PFSK-1 (cell line): ENCODE measurements around the gene ASS1.

Source experiments
- SIN3A ChIP-seq: IDR thresholded peaks from 2 replicates; pipeline ENCODE4 v1.6.1; 2012; ENCODE audit warnings: mild to moderate bottlenecking, low read length, moderate library complexity, borderline replicate concordance; ENCODE audit not compliant: insufficient read depth
- TAF1 ChIP-seq: IDR thresholded peaks from 2 replicates; pipeline ENCODE4 v1.6.1; 2012; ENCODE audit warnings: low read length, control low read depth, borderline replicate concordance; ENCODE audit not compliant: insufficient read depth
- TF ChIP-seq, protein P1 (sequence below), 2 experiments: IDR thresholded peaks; 2 replicates each; pipeline versions ENCODE4 v1.6.1 to v1.8.0; 2011 to 2012; ENCODE audit warnings: low read depth in 2 of 2, low read length in 2 of 2, control low read depth in 1 of 2, inconsistent platforms in 1 of 2, mild to moderate bottlenecking in 1 of 2, moderate library complexity in 1 of 2; ENCODE audit not compliant: insufficient read depth in 1 of 2

DNA sequence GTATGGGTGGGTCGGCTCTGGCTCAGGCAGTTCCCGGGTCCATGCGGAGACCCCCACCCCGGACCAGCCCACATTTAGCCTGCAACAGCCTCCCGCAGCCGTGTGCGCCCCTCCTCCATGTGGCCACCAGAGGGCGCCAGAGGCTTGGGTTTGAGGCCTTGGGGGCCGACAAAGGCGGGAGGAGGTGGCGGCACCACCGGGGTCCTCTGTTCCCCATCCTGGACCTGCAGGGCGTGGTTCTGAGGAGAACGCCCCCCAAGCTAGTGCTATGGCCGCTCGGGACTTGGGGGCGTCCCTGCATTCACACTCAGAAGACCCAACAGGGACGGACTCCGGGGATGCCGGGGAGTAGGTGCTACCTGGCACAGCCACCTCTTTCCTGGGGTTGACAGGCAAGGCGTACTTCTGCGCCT, 16.5 kb downstream of the ASS1 start:
- TF ChIP-seq, protein P1, sequence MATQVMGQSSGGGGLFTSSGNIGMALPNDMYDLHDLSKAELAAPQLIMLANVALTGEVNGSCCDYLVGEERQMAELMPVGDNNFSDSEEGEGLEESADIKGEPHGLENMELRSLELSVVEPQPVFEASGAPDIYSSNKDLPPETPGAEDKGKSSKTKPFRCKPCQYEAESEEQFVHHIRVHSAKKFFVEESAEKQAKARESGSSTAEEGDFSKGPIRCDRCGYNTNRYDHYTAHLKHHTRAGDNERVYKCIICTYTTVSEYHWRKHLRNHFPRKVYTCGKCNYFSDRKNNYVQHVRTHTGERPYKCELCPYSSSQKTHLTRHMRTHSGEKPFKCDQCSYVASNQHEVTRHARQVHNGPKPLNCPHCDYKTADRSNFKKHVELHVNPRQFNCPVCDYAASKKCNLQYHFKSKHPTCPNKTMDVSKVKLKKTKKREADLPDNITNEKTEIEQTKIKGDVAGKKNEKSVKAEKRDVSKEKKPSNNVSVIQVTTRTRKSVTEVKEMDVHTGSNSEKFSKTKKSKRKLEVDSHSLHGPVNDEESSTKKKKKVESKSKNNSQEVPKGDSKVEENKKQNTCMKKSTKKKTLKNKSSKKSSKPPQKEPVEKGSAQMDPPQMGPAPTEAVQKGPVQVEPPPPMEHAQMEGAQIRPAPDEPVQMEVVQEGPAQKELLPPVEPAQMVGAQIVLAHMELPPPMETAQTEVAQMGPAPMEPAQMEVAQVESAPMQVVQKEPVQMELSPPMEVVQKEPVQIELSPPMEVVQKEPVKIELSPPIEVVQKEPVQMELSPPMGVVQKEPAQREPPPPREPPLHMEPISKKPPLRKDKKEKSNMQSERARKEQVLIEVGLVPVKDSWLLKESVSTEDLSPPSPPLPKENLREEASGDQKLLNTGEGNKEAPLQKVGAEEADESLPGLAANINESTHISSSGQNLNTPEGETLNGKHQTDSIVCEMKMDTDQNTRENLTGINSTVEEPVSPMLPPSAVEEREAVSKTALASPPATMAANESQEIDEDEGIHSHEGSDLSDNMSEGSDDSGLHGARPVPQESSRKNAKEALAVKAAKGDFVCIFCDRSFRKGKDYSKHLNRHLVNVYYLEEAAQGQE (IDR thresholded peaks at IDR 0.05; ENCODE audit: insufficient read depth in 1 of 2, low read depth in 2 of 2, low read length in 2 of 2), result no peak
- no peak for TF ChIP-seq SIN3A
- TF ChIP-seq TAF1, result no peak
